Activated naive CD4-positive, alpha-beta T cell treated with Interleukin-2 at 50 U/mL for 16 hours (primary cell): ENCODE measurements around the gene ABI3.
"Not testable (repeated sequence)": the region's sequence is repeated elsewhere in the genome, so short reads cannot be mapped to it uniquely, and the experiment has no call there.

Source experiments
- DNase-seq: peaks from one replicate; pipeline ENCODE4 v3.0.0-alpha.2; 2020

The ABI3 gene

GRCh38 chr17:49210158-49211029, at the start of gene ABI3, which contains the start of gene GNGT2:
TSS of gene ABI3 (plus strand) at chr17:49210707. CDS start at chr17:49210725, 18 bp downstream.
TSS of gene GNGT2 (minus strand) at chr17:49210574. CDS start at chr17:49207422, 3,152 bp downstream.
- peak; percentile 68 for DNase-seq

GRCh38 chr17:49162866-49163265, 47.6 kb upstream of the ABI3 start:
- no peak for DNase-seq

- no peak for DNase-seq
These were observed 45.4 kb upstream of the ABI3 start for GRCh38 chr17:49165143-49165542.

- no peak for DNase-seq
These were observed 41.8 kb upstream of the ABI3 start for GRCh38 chr17:49168706-49169105.

- no peak for DNase-seq
These were observed 40.3 kb upstream of the ABI3 start for GRCh38 chr17:49170216-49170615.

- not testable (repeated sequence) for DNase-seq
These were observed 39.8 kb upstream of the ABI3 start for GRCh38 chr17:49170711-49171110.

GRCh38 chr17:49175978-49176377, 34.5 kb upstream of the ABI3 start:
- not testable (repeated sequence) for DNase-seq

- DNase-seq: peak; percentile 67
These were observed 30.2 kb upstream of the ABI3 start for GRCh38 chr17:49180303-49180702.

- no peak for DNase-seq
These were observed 29.4 kb upstream of the ABI3 start for GRCh38 chr17:49180998-49181635.

GRCh38 chr17:49183341-49183740, 27.2 kb upstream of the ABI3 start:
- no peak for DNase-seq

GRCh38 chr17:49183801-49184200, 26.7 kb upstream of the ABI3 start:
- DNase-seq: no peak

- DNase-seq: not testable (repeated sequence)
These were observed 26.0 kb upstream of the ABI3 start for GRCh38 chr17:49184522-49184921.

- DNase-seq: not testable (repeated sequence)
These were observed 25.1 kb upstream of the ABI3 start for GRCh38 chr17:49185381-49185780.

- no peak for DNase-seq
These were observed 23.2 kb upstream of the ABI3 start for GRCh38 chr17:49187301-49187700.

- no peak for DNase-seq
These were observed 19.6 kb upstream of the ABI3 start for GRCh38 chr17:49190932-49191331.

- DNase-seq: no peak
These were observed 19.0 kb upstream of the ABI3 start for GRCh38 chr17:49191409-49191916.

- peak; percentile 92 for DNase-seq
These were observed 18.4 kb upstream of the ABI3 start for GRCh38 chr17:49191917-49192741.

GRCh38 chr17:49193513-49194296, 16.8 kb upstream of the ABI3 start:
- no peak for DNase-seq

- DNase-seq: no peak
These were observed 16.3 kb upstream of the ABI3 start for GRCh38 chr17:49194297-49194607.

- no peak for DNase-seq
These were observed 14.8 kb upstream of the ABI3 start for GRCh38 chr17:49195751-49196150.

- DNase-seq: no peak
These were observed 14.0 kb upstream of the ABI3 start for GRCh38 chr17:49196520-49196919.

GRCh38 chr17:49197346-49197998, 13.0 kb upstream of the ABI3 start:
- no peak for DNase-seq
